ENCODE results near the gene ASF1B. TPM values are rescaled to one million over a fixed set of nuclear protein-coding genes. Genes with fewer than 3 reads are reported as not detected.
"Not testable (repeated sequence)": the region's sequence is repeated elsewhere in the genome, so short reads cannot be mapped to it uniquely, and the experiment has no call there.

Gene ASF1B
- 2.8 to 11.3 TPM (median 3.6 TPM) in 3 replicates for total RNA-seq
- long read RNA-seq, partial matches to known transcripts: 0 of 5 reads
- long read RNA-seq, other reads (novel, unspliced or antisense): 1 of 5 reads

- peak; percentile 80 for TF ChIP-seq CTCF (IDR thresholded peaks at IDR 0.05)
- H3K27ac Mint-ChIP-seq (ENCODE audit: unreplicated experiment): peak within 1 kb of the TSS; percentile 90
- peak; percentile 100 for DNase-seq (ENCODE audit: low spot score)
- peak within 1 kb of the TSS; percentile 79 for H3K4me3 Mint-ChIP-seq (ENCODE audit: unreplicated experiment)
- peaks cover 37% of the 10 kb centered on the region for H3K4me1 Mint-ChIP-seq (ENCODE audit: low read depth)
- H3K36me3 Mint-ChIP-seq (ENCODE audit: low read depth): no peaks in the 10 kb centered on the region
- no peaks in the 10 kb centered on the region for H3K9me3 Mint-ChIP-seq (ENCODE audit: low read depth)
- no peaks in the 10 kb centered on the region for H3K27me3 Mint-ChIP-seq (ENCODE audit: low read depth)
These were observed at the start of gene ASF1B for GRCh38 chr19:14136509-14137281. ASF1B (minus strand) TSS chr19:14136589; CDS start chr19:14136456, 133 bp downstream.

GRCh38 chr19:14185691-14186090, 49.3 kb upstream of the ASF1B start:
- H3K27me3 Mint-ChIP-seq (ENCODE audit: low read depth); H3K36me3 Mint-ChIP-seq (ENCODE audit: low read depth); H3K27ac Mint-ChIP-seq (ENCODE audit: unreplicated experiment); DNase-seq (ENCODE audit: low spot score); H3K4me3 Mint-ChIP-seq (ENCODE audit: unreplicated experiment); H3K4me1 Mint-ChIP-seq (ENCODE audit: low read depth); H3K9me3 Mint-ChIP-seq (ENCODE audit: low read depth): not testable (repeated sequence)

GRCh38 chr19:14185158-14185557, 48.8 kb upstream of the ASF1B start:
- TF ChIP-seq CTCF (IDR thresholded peaks at IDR 0.05): no peak
- no peak for DNase-seq (ENCODE audit: low spot score)
- H3K4me3 Mint-ChIP-seq (ENCODE audit: unreplicated experiment): no peak overlapping the region
- no peak overlapping the region for H3K27ac Mint-ChIP-seq (ENCODE audit: unreplicated experiment)
- no peaks in the 10 kb centered on the region for H3K9me3 Mint-ChIP-seq (ENCODE audit: low read depth)
- H3K4me1 Mint-ChIP-seq (ENCODE audit: low read depth): no peaks in the 10 kb centered on the region
- H3K27me3 Mint-ChIP-seq (ENCODE audit: low read depth): no peaks in the 10 kb centered on the region
- no peaks in the 10 kb centered on the region for H3K36me3 Mint-ChIP-seq (ENCODE audit: low read depth)

GRCh38 chr19:14183741-14184350, 47.5 kb upstream of the ASF1B start:
- no peak overlapping the region for H3K27ac Mint-ChIP-seq (ENCODE audit: unreplicated experiment)
- DNase-seq (ENCODE audit: low spot score): no peak

GRCh38 chr19:14182476-14182875, 46.1 kb upstream of the ASF1B start:
- H3K4me1 Mint-ChIP-seq (ENCODE audit: low read depth): no peaks in the 10 kb centered on the region
- H3K4me3 Mint-ChIP-seq (ENCODE audit: unreplicated experiment): no peak overlapping the region
- H3K27me3 Mint-ChIP-seq (ENCODE audit: low read depth): no peaks in the 10 kb centered on the region
- no peaks in the 10 kb centered on the region for H3K36me3 Mint-ChIP-seq (ENCODE audit: low read depth)
- no peak for DNase-seq (ENCODE audit: low spot score)
- no peaks in the 10 kb centered on the region for H3K9me3 Mint-ChIP-seq (ENCODE audit: low read depth)
- TF ChIP-seq CTCF (IDR thresholded peaks at IDR 0.05): no peak
- H3K27ac Mint-ChIP-seq (ENCODE audit: unreplicated experiment): no peak overlapping the region

More at GRCh38 chr19:14183741-14184350, 47.5 kb upstream of the ASF1B start:
- no peak for TF ChIP-seq CTCF (IDR thresholded peaks at IDR 0.05)
- H3K4me3 Mint-ChIP-seq (ENCODE audit: unreplicated experiment): no peak overlapping the region
- no peaks in the 10 kb centered on the region for H3K36me3 Mint-ChIP-seq (ENCODE audit: low read depth)
- H3K9me3 Mint-ChIP-seq (ENCODE audit: low read depth): no peaks in the 10 kb centered on the region
- H3K27me3 Mint-ChIP-seq (ENCODE audit: low read depth): no peaks in the 10 kb centered on the region
- no peaks in the 10 kb centered on the region for H3K4me1 Mint-ChIP-seq (ENCODE audit: low read depth)
